ENCODE data around the gene LILRA2.
A peak's percentile ranks its signal among the peaks of the same experiment; 100 is the strongest.
"Not testable (repeated sequence)": the region's sequence is repeated elsewhere in the genome, so short reads cannot be mapped to it uniquely, and the experiment has no call there.

Gene LILRA2

GRCh38 chr19:54551950-54552912, 21.4 kb upstream of the LILRA2 start:
- no peak for ATAC-seq (replicated peaks)
- H3K4me3 Mint-ChIP-seq, result peak overlapping the region in 1 of 2 donors; percentile 77

GRCh38 chr19:54552913-54553310, 20.7 kb upstream of the LILRA2 start:
- H3K27me3 Mint-ChIP-seq, result peaks cover 19 to 35% of the 10 kb centered on the region in 2 donors
- no peak for DNase-seq

More at GRCh38 chr19:54551950-54552912, 21.4 kb upstream of the LILRA2 start:
- peaks cover 0 to 4% of the 10 kb centered on the region in 2 donors for H3K9me3 Mint-ChIP-seq
- no peak overlapping the region for H3K27ac Mint-ChIP-seq
- peaks cover 19 to 35% of the 10 kb centered on the region in 2 donors for H3K27me3 Mint-ChIP-seq
- no peak for DNase-seq
- H3K4me1 Mint-ChIP-seq (ENCODE audit: low read depth in 2 of 2), result peaks cover 9 to 15% of the 10 kb centered on the region in 2 donors
- H3K36me3 Mint-ChIP-seq (ENCODE audit: insufficient read depth), result peaks cover 3% of the 10 kb centered on the region

DNA sequence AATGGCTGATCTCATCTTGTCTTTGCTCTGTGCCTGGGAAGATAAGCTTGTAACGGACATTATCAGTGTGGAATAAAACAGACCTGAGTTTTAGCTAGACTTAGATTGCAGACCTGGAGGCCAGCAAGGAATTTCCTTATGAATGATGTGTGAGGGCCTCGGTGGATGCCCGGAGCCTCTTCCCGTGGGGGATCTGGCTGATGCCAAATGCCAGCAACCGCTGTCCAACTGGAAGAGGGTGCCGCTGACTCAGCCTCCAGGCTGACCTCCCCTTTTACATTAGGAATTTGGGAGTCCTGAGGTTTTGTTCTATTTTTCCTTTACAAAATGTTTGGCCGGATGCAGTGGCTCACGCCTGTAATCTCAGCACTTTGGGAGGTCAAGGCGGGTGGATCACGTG, 19.6 kb upstream of the LILRA2 start:
- ATAC-seq (replicated peaks) (no peak), DNase-seq (no peak)
- Mint-ChIP-seq H3K4me3 (no peak overlapping the region), H3K36me3 (ENCODE audit: insufficient read depth) (peaks cover 3% of the 10 kb centered on the region), H3K27ac (no peak overlapping the region), H3K27me3 (peaks cover 27 to 46% of the 10 kb centered on the region in 2 donors), H3K4me1 (ENCODE audit: low read depth in 2 of 2) (peaks cover 9 to 15% of the 10 kb centered on the region in 2 donors), H3K9me3 (peaks cover 0 to 4% of the 10 kb centered on the region in 2 donors)

More at GRCh38 chr19:54552913-54553310, 20.7 kb upstream of the LILRA2 start:
- Mint-ChIP-seq H3K4me3 (no peak overlapping the region), H3K36me3 (ENCODE audit: insufficient read depth) (peaks cover 3% of the 10 kb centered on the region), H3K4me1 (ENCODE audit: low read depth in 2 of 2) (peaks cover 9 to 15% of the 10 kb centered on the region in 2 donors), H3K9me3 (peaks cover 0 to 4% of the 10 kb centered on the region in 2 donors), H3K27ac (no peak overlapping the region)
- no peak for ATAC-seq (replicated peaks)

DNA sequence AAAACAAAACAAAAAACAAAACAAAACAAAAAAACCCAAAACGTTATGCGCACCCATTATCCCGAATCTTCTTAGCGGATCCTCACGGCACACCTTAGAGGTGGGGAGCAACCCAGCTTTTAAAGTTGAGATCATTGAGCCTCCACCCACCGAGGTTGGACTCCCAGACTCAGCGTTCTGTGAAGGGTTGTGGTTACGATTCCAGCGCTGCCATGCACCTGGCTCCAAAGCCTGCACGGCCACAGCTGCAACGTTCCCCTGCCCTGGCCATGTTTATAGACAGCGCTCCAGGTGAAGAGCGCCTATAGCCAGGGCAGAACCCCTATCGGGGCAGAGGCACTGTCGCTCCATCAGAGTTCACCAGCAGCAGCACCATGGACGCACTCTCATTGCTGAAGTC, 18.7 kb upstream of the LILRA2 start:
- peaks cover 9 to 15% of the 10 kb centered on the region in 2 donors for H3K4me1 Mint-ChIP-seq (ENCODE audit: low read depth in 2 of 2)
- peaks cover 31 to 49% of the 10 kb centered on the region in 2 donors for H3K27me3 Mint-ChIP-seq
- peaks cover 3% of the 10 kb centered on the region for H3K36me3 Mint-ChIP-seq (ENCODE audit: insufficient read depth)
- H3K27ac Mint-ChIP-seq, result no peak overlapping the region
- DNase-seq, result no peak
- no peak overlapping the region for H3K4me3 Mint-ChIP-seq
- H3K9me3 Mint-ChIP-seq, result peaks cover 0 to 4% of the 10 kb centered on the region in 2 donors
- ATAC-seq (replicated peaks), result no peak

GRCh38 chr19:54556194-54556593, 17.4 kb upstream of the LILRA2 start:
- H3K27me3 Mint-ChIP-seq, result peaks cover 37 to 49% of the 10 kb centered on the region in 2 donors
- no peak for DNase-seq
- H3K27ac Mint-ChIP-seq, result no peak overlapping the region
- H3K4me1 Mint-ChIP-seq (ENCODE audit: low read depth in 2 of 2), result peaks cover 8 to 12% of the 10 kb centered on the region in 2 donors
- no peak for ATAC-seq (replicated peaks)
- peaks cover 0 to 4% of the 10 kb centered on the region in 2 donors for H3K9me3 Mint-ChIP-seq
- no peak overlapping the region for H3K4me3 Mint-ChIP-seq
- peaks cover 3% of the 10 kb centered on the region for H3K36me3 Mint-ChIP-seq (ENCODE audit: insufficient read depth)

DNA sequence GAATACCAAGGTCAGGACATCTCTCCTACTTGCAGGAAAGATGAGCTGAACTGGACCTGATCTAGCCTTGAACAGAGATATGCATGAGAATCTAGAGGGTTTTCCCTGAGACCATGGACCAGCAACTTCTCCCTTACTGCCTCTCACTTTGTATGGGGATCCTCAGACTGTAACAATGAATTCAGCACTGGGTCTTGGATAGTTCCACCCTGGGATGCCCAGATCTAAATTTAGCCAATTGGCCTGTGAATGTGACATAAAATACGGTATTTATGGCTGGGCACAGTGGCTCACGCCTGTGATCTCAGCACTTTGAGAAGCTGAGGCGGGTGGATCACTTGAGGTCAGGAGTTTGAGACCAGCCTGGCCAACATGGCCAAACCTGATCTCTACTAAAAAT, 15.3 kb upstream of the LILRA2 start:
- no peaks in the 10 kb centered on the region for H3K9me3 Mint-ChIP-seq
- no peaks in the 10 kb centered on the region for H3K4me1 Mint-ChIP-seq (ENCODE audit: low read depth in 2 of 2)
- DNase-seq (no peak), ATAC-seq (replicated peaks) (no peak)
- H3K4me3 Mint-ChIP-seq, result no peak overlapping the region
- H3K27ac Mint-ChIP-seq, result no peak overlapping the region
- H3K36me3 Mint-ChIP-seq (ENCODE audit: insufficient read depth), result no peaks in the 10 kb centered on the region
- peaks cover 34 to 49% of the 10 kb centered on the region in 2 donors for H3K27me3 Mint-ChIP-seq

DNA sequence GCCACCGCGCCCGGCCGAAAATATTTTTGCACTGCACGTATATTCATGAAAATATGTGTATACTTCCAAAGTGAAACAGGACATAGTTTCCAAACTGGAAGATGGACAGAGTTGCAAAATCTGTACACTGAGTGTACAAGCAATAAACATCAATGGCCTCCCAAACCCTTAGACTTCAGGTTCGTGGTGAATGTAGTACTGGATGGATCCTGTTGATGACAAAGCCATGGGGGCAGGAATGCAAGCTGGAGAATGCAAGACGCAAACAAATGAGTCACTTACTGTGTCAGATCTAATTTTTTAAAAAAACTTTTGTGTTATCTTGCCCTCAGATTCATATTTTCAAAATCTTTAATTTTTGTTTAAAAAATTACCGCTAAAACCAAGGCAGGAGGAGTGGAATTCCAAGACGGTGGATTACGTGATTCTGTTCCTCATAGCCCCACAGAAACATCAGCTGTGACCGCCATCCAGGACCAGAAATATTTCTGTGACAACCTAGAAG, 12.7 kb upstream of the LILRA2 start:
- no peaks in the 10 kb centered on the region for H3K9me3 Mint-ChIP-seq
- H3K27me3 Mint-ChIP-seq, result peaks cover 31 to 33% of the 10 kb centered on the region in 2 donors
- H3K4me1 Mint-ChIP-seq (ENCODE audit: low read depth in 2 of 2), result no peaks in the 10 kb centered on the region
- ATAC-seq (replicated peaks), result no peak
- H3K4me3 Mint-ChIP-seq, result no peak overlapping the region
- H3K36me3 Mint-ChIP-seq (ENCODE audit: insufficient read depth), result no peaks in the 10 kb centered on the region
- H3K27ac Mint-ChIP-seq, result no peak overlapping the region
- no peak for DNase-seq

- H3K4me1 Mint-ChIP-seq (ENCODE audit: low read depth in 2 of 2), result no peaks in the 10 kb centered on the region
These were observed 11.8 kb upstream of the LILRA2 start for GRCh38 chr19:54561840-54562239.

DNA sequence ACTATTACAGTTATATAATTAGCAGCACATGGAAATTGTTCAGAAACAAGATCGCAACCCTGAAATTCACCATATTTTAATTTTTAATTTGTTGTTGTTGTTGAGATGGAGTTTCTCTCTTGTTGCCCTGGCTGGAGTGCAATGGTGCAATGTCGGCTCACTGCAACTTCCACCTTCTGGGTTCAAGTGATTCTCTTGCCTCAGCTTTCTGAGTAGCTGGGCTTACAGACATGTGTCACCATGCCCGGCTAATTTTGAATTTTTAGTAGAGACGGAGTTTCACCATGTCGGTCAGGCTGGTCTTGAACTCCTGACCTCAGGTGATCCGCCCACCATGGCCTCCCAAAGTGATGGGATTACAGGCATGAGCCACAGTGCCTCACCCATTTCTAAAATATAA, 10.4 kb upstream of the LILRA2 start:
- not testable (repeated sequence) for DNase-seq; H3K4me1 Mint-ChIP-seq (ENCODE audit: low read depth in 2 of 2); H3K36me3 Mint-ChIP-seq (ENCODE audit: insufficient read depth); H3K4me3 Mint-ChIP-seq; H3K27ac Mint-ChIP-seq; H3K9me3 Mint-ChIP-seq; ATAC-seq (replicated peaks)
- H3K27me3 Mint-ChIP-seq, result peaks cover 25 to 36% of the 10 kb centered on the region in 2 donors

More at GRCh38 chr19:54561840-54562239, 11.8 kb upstream of the LILRA2 start:
- no peak overlapping the region for H3K4me3 Mint-ChIP-seq
- peaks cover 28 to 32% of the 10 kb centered on the region in 2 donors for H3K27me3 Mint-ChIP-seq
- no peaks in the 10 kb centered on the region for H3K9me3 Mint-ChIP-seq
- H3K27ac Mint-ChIP-seq, result no peak overlapping the region
- no peak for DNase-seq
- no peaks in the 10 kb centered on the region for H3K36me3 Mint-ChIP-seq (ENCODE audit: insufficient read depth)
- ATAC-seq (replicated peaks), result no peak

- Mint-ChIP-seq H3K4me3 (no peak overlapping the region), H3K4me1 (ENCODE audit: low read depth in 2 of 2) (peaks cover 5 to 12% of the 10 kb centered on the region in 2 donors), H3K27ac (no peak overlapping the region), H3K9me3 (no peaks in the 10 kb centered on the region), H3K27me3 (peaks cover 38 to 56% of the 10 kb centered on the region in 2 donors), H3K36me3 (ENCODE audit: insufficient read depth) (peaks cover 5% of the 10 kb centered on the region)
- no peak for DNase-seq
- ATAC-seq (replicated peaks), result no peak
These were observed 3.3 kb upstream of the LILRA2 start for GRCh38 chr19:54570316-54570715.

- H3K4me3 Mint-ChIP-seq; H3K36me3 Mint-ChIP-seq (ENCODE audit: insufficient read depth); DNase-seq; H3K27ac Mint-ChIP-seq; H3K9me3 Mint-ChIP-seq; ATAC-seq (replicated peaks): not testable (repeated sequence)
- peaks cover 5 to 12% of the 10 kb centered on the region in 2 donors for H3K4me1 Mint-ChIP-seq (ENCODE audit: low read depth in 2 of 2)
- H3K27me3 Mint-ChIP-seq, result peaks cover 52 to 54% of the 10 kb centered on the region in 2 donors
These were observed 1.6 kb upstream of the LILRA2 start for GRCh38 chr19:54571715-54572615.

DNA sequence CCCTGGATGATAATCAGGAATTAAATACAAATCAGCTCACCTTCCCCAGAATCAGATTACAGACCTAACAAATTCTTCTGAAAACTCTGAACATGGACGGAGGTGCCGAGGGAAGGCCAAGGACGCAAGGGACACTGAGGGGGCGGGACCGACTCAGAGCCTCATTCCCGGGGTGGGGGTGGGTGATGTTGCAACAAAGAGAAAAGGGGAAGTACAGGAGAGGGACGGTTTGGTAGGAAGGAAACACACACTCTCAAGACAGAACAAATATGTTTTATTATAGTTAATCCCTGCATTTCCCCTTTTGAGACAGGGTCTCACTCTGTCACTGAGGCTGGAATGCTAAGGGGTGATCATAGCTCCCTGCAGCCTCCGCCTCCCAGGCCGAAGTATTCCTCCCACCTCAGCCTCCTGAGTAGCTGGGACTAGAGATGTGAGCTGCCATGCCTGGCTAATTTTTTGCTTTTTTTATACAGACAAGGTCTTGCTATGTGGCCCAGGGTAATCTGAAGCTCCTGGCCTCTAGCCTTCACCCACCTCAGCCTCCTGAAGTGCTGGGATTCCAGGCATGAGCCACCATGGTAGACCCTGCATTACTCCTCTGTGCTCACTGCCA, 786 bp upstream of the LILRA2 start:
- ATAC-seq (replicated peaks), result no peak
- Mint-ChIP-seq H3K4me3 (peak overlapping the region in 1 of 2 donors; percentile 36), H3K27ac (no peak overlapping the region), H3K4me1 (ENCODE audit: low read depth in 2 of 2) (peaks cover 5 to 12% of the 10 kb centered on the region in 2 donors), H3K9me3 (no peaks in the 10 kb centered on the region), H3K36me3 (ENCODE audit: insufficient read depth) (peaks cover 5% of the 10 kb centered on the region), H3K27me3 (peaks cover 46 to 54% of the 10 kb centered on the region in 2 donors)
- no peak for DNase-seq

All from effector memory CD8-positive, alpha-beta T cell (primary cell).